ENCODE data around the gene KRTAP16-1. TPM values are rescaled to one million over a fixed set of nuclear protein-coding genes. Genes with fewer than 3 reads are reported as not detected.
"Not testable (repeated sequence)": the region's sequence is repeated elsewhere in the genome, so short reads cannot be mapped to it uniquely, and the experiment has no call there.

KRTAP16-1 gene
- total RNA-seq, 6 experiments from 2014 or later: not detected

DNA sequence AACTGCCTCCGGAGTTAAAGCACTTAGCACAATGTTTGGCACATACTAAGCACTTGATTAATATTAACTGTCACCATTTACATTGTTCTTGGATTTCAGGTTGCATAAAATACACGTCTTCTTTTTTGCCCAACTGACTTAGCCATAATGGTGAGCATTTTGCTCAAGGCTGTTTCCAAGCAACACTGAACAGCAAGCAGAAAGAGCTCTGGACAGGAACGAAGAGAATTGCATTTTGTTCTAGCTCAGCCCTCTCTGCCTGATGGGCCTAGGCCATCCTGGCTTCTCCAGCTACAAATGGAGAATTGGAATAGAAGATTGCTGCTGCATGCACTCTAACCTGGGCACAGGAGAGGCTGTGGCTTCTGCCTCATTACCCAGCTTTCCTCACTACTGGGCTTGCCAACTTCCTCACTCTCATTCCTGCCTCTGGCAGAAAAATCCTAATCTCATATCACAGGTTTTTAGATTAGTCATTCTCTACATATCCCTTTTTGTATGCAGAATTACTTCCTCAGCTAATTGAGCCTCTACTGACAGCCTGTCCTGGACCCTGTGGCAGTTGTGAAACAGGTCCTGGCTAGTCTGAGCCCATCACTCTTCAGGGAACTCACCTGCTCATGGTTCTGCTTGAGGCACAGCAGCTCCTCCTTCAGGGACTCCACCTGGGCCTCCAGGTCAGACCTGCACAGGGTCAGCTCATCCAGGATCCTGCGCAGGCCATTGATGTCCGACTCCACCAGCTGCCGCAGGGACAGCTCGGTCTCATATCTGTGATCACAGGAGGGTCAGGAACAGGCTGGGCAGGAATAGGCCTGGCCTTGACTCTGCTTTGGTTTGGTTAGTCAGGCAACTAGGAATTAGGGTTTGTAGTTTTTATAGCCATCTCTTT lies 39.0 kb upstream of the KRTAP16-1 start:
- Mint-ChIP-seq H3K4me1 (ENCODE audit: low read depth) (0 out of 2 replicates have a peak, but pooled peaks cover 5% of the 10 kb centered on the region), H3K9me3 (peaks cover 3% of the 10 kb centered on the region), H3K27me3 (ENCODE audit: insufficient read depth) (peaks cover 8% of the 10 kb centered on the region; the same call in 1 of the 2 replicates), H3K4me3 (no peak overlapping the region), H3K27ac (no peak overlapping the region), H3K36me3 (ENCODE audit: low read depth) (peaks cover 4% of the 10 kb centered on the region)
- no peak for TF ChIP-seq CTCF (IDR thresholded peaks at IDR 0.05)
- DNase-seq: no peak

GRCh38 chr17:41346421-41346820 lies 37.3 kb upstream of the KRTAP16-1 start:
- Mint-ChIP-seq H3K36me3 (ENCODE audit: low read depth) (peaks cover 18% of the 10 kb centered on the region), H3K9me3 (peaks cover 13% of the 10 kb centered on the region)
- not testable (repeated sequence) for DNase-seq; H3K27me3 Mint-ChIP-seq (ENCODE audit: insufficient read depth); H3K27ac Mint-ChIP-seq; H3K4me1 Mint-ChIP-seq (ENCODE audit: low read depth); H3K4me3 Mint-ChIP-seq

- peaks cover 13% of the 10 kb centered on the region for H3K9me3 Mint-ChIP-seq
- no peak overlapping the region for H3K4me3 Mint-ChIP-seq
- TF ChIP-seq CTCF (IDR thresholded peaks at IDR 0.05): no peak
- H3K36me3 Mint-ChIP-seq (ENCODE audit: low read depth): peaks cover 18% of the 10 kb centered on the region
- peaks cover 3% of the 10 kb centered on the region; the same call in 1 of the 2 replicates for H3K27me3 Mint-ChIP-seq (ENCODE audit: insufficient read depth)
- no peak for DNase-seq
- H3K4me1 Mint-ChIP-seq (ENCODE audit: low read depth): 0 out of 2 replicates have a peak, but pooled peaks cover 5% of the 10 kb centered on the region
- no peak overlapping the region for H3K27ac Mint-ChIP-seq
These were observed 36.9 kb upstream of the KRTAP16-1 start for GRCh38 chr17:41345992-41346391.

DNA sequence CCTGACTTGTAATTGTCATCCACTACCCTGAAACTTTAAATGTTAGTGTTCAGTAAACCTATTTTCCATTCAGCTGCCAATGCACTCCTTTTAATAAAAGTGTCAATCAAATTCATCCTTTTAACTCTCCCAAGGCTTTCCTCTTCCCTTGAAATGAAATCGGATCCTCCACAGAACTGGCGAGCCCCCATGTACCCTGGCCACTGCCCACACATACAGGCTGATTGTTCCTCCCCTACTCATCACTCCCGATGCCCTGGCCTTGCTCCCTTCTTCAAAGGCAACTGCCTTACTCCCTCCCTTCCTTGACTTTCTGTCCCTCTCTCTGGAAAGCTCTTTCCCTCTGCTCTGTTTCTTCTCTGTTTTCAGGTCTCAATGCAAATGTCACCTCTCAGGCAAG lies 33.9 kb upstream of the KRTAP16-1 start:
- H3K4me1 Mint-ChIP-seq (ENCODE audit: low read depth): peaks cover 22% of the 10 kb centered on the region
- no peak for TF ChIP-seq CTCF (IDR thresholded peaks at IDR 0.05)
- no peak for DNase-seq
- no peak overlapping the region for H3K4me3 Mint-ChIP-seq
- peaks cover 13% of the 10 kb centered on the region for H3K9me3 Mint-ChIP-seq
- peaks cover 5% of the 10 kb centered on the region; the same call in 1 of the 2 replicates for H3K27me3 Mint-ChIP-seq (ENCODE audit: insufficient read depth)
- H3K36me3 Mint-ChIP-seq (ENCODE audit: low read depth): peaks cover 18% of the 10 kb centered on the region
- no peak overlapping the region for H3K27ac Mint-ChIP-seq

- DNase-seq: no peak
- Mint-ChIP-seq H3K36me3 (ENCODE audit: low read depth) (peaks cover 18% of the 10 kb centered on the region), H3K27me3 (ENCODE audit: insufficient read depth) (peaks cover 5% of the 10 kb centered on the region; the same call in 1 of the 2 replicates), H3K9me3 (peaks cover 13% of the 10 kb centered on the region), H3K4me3 (no peak overlapping the region), H3K27ac (no peak overlapping the region), H3K4me1 (ENCODE audit: low read depth) (peaks cover 22% of the 10 kb centered on the region)
- no peak for TF ChIP-seq CTCF (IDR thresholded peaks at IDR 0.05)
These were observed 32.1 kb upstream of the KRTAP16-1 start for GRCh38 chr17:41340934-41341861.

Data from HFFc6 (cell line).